Liver (tissue), 9 donors: ENCODE results near the gene IDH3B. TPM values are rescaled to one million over a fixed set of nuclear protein-coding genes. Genes with fewer than 3 reads are reported as not detected.

Experiments used
- DNase-seq: peaks from one replicate; pipeline ENCODE4 v3.0.0-alpha.2; 2017; ENCODE audit warnings: low spot score
- H3K27ac ChIP-seq, 2 donors: one replicate each; pipeline ENCODE4 v1.7.0; 2013; ENCODE audit warnings: inconsistent platforms in 2 of 2, low read length in 2 of 2, control low read depth in 1 of 2, low read depth in 1 of 2, mild to moderate bottlenecking in 1 of 2
- H3K27me3 ChIP-seq, 4 donors: one replicate each; pipeline versions ENCODE4 v1.6.1 to v1.7.0; 2013; ENCODE audit warnings: low read length in 3 of 4, inconsistent platforms in 1 of 4, mild to moderate bottlenecking in 1 of 4, moderate library complexity in 1 of 4; ENCODE audit not compliant: control insufficient read depth in 4 of 4, insufficient read depth in 4 of 4
- H3K36me3 ChIP-seq, 4 donors: one replicate each; pipeline versions ENCODE4 v1.6.1 to v1.7.0; 2013; ENCODE audit warnings: low read length in 3 of 4, mild to moderate bottlenecking in 3 of 4, low read depth in 1 of 4, moderate library complexity in 1 of 4; ENCODE audit not compliant: control insufficient read depth in 4 of 4, insufficient read depth in 3 of 4
- H3K4me1 ChIP-seq, 4 donors: one replicate each; pipeline versions ENCODE4 v1.6.1 to v1.7.0; 2013; ENCODE audit warnings: low read length in 3 of 4, mild to moderate bottlenecking in 3 of 4, moderate library complexity in 1 of 4; ENCODE audit not compliant: control insufficient read depth in 4 of 4, insufficient read depth in 4 of 4
- H3K4me3 ChIP-seq, 3 donors: one replicate each; pipeline versions ENCODE4 v1.6.1 to v1.7.0; 2013; ENCODE audit warnings: low read length in 3 of 3, control low read depth in 1 of 3, low read depth in 1 of 3, mild to moderate bottlenecking in 1 of 3
- H3K9ac ChIP-seq, 2 donors: one replicate each; pipeline ENCODE4 v1.7.0; 2013; ENCODE audit warnings: low read length in 2 of 2, mild to moderate bottlenecking in 2 of 2, moderate library complexity in 2 of 2, control low read depth in 1 of 2, low read depth in 1 of 2
- H3K9me3 ChIP-seq, 4 donors: one replicate each; pipeline versions ENCODE4 v1.6.1 to v1.7.0; 2013; ENCODE audit warnings: low read length in 3 of 4; ENCODE audit not compliant: control insufficient read depth in 4 of 4
- CTCF ChIP-seq: fragments of 150-350 bp; IDR thresholded peaks from 2 replicates; pipeline ENCODE4 v1.5.1; 2017; ENCODE audit warnings: improper control_type of control experiment, low read depth, low read length; ENCODE audit not compliant: missing input control
- EGR1 ChIP-seq, 2 donors: IDR thresholded peaks; 2 replicates each; pipeline ENCODE4 v1.6.1; 2016 to 2018; ENCODE audit warnings: antibody characterized with exemption in 2 of 2, low read depth in 2 of 2
- FOXA1 ChIP-seq: IDR thresholded peaks from 2 replicates; pipeline ENCODE4 v1.6.1; 2016; ENCODE audit warnings: antibody characterized with exemption
- FOXA2 ChIP-seq: IDR thresholded peaks from 2 replicates; pipeline ENCODE4 v1.6.1; 2016; ENCODE audit warnings: antibody characterized with exemption
- GABPA ChIP-seq, 2 donors: IDR thresholded peaks in 1 of 2; conservative IDR thresholded peaks in 1 of 2; 2 replicates each; pipeline ENCODE4 v1.6.1; 2016; ENCODE audit warnings: antibody characterized with exemption in 2 of 2, mild to moderate bottlenecking in 1 of 2, moderate library complexity in 1 of 2
- HNF4A ChIP-seq, 2 donors: conservative IDR thresholded peaks; 2 replicates each; pipeline ENCODE4 v1.6.1; 2016; ENCODE audit warnings: antibody characterized with exemption in 2 of 2, mild to moderate bottlenecking in 2 of 2
- HNF4G ChIP-seq: IDR thresholded peaks from 2 replicates; pipeline ENCODE4 v1.6.1; 2016; ENCODE audit warnings: antibody characterized with exemption
- JUND ChIP-seq, 2 donors: IDR thresholded peaks; 2 replicates each; pipeline ENCODE4 v1.6.1; 2016; ENCODE audit warnings: antibody characterized with exemption in 2 of 2
- MAX ChIP-seq: IDR thresholded peaks from 2 replicates; pipeline ENCODE4 v1.6.1; 2016; ENCODE audit warnings: antibody characterized with exemption
- NR2F2 ChIP-seq: IDR thresholded peaks from 2 replicates; pipeline ENCODE4 v1.6.1; 2016; ENCODE audit warnings: antibody characterized with exemption
- RAD21 ChIP-seq, 2 donors: IDR thresholded peaks; 2 replicates each; pipeline ENCODE4 v1.6.1; 2016; ENCODE audit warnings: antibody characterized with exemption in 2 of 2, mild to moderate bottlenecking in 2 of 2
- RXRA ChIP-seq, 2 donors: IDR thresholded peaks; 2 replicates each; pipeline ENCODE4 v1.6.1; 2017 to 2018; ENCODE audit warnings: antibody characterized with exemption in 2 of 2, mild to moderate bottlenecking in 1 of 2
- SP1 ChIP-seq: IDR thresholded peaks from 2 replicates; pipeline ENCODE4 v1.6.1; 2018; ENCODE audit warnings: antibody characterized with exemption, mild to moderate bottlenecking
- YY1 ChIP-seq: IDR thresholded peaks from 2 replicates; pipeline ENCODE4 v1.6.1; 2016; ENCODE audit warnings: antibody characterized with exemption, mild to moderate bottlenecking
- ZBTB33 ChIP-seq: IDR thresholded peaks from 2 replicates; pipeline ENCODE4 v1.6.1; 2016; ENCODE audit warnings: antibody characterized with exemption
- WGBS: extraction: QIAGEN DNeasy Blood & Tissue Kit; methylation state at CpG from one replicate; pipeline ENCODE4 v1.1.7; 2013; 5-methylcytosine and 5-hydroxymethylcytosine counted together
- polyA plus RNA-seq, 2 donors: library from polyadenylated mRNA; stranded (reverse) in 1 of 2; unstranded in 1 of 2; fragments of 200-250 nt in 1 of 2; fragments of >200 nt in 1 of 2; fragmentation: Nextera tagmentation in 1 of 2; extraction: Ambion mirVana in 1 of 2; gene quantifications; one replicate each; pipeline versions ENCODE4 v1.2.1 to v1.2.3, GENCODE V29; 2013 to 2015
- total RNA-seq, 2 donors: library from RNA; depleted of rRNA; stranded (reverse); fragments of >200 nt; gene quantifications; one replicate each; pipeline ENCODE4 v1.2.3, GENCODE V29; 2014
- TF ChIP-seq, protein P1 (sequence below): IDR thresholded peaks from 2 replicates; pipeline ENCODE4 v1.6.1; 2016; ENCODE audit warnings: antibody characterized with exemption
- TF ChIP-seq, protein P2 (sequence below): IDR thresholded peaks from 2 replicates; pipeline ENCODE4 v1.6.1; 2016; ENCODE audit warnings: antibody characterized with exemption, mild to moderate bottlenecking
- donor health status: healthy.
- donor health status: healthy.
- donor health status: healthy.
- donor health status: healthy.
- donor health status: healthy.

Gene IDH3B
- total and polyA plus RNA-seq, 4 donors: 34.3 to 68.6 (median 52.7) TPM

DNA sequence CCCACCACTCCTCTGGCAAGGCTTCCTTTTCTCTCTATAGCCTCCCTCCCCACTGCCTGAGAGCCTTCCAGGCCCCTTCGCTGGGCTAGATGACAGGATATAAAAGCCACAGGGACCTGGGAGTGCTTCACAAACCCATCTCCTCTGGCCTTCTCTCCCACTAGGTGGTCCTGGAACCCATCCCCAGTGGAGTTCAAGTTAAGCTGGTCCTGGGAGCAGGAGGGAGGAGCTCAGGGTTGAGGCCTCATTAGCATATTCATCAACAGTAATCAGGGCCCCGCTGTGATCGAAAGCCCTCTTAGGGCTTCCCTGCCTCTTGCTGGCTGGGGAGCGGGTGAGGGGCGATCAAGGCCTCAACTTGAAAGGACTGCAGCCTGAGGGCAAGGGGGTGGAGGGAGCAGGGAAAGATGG is 37.7 kb upstream of the IDH3B start:
- 69% methylated on average over 5 of the region's 5 CpGs for WGBS
- no peak for DNase-seq

GRCh38 chr20:2700913-2701620 is 37.1 kb upstream of the IDH3B start:
- Histone ChIP-seq H3K27ac (no peak overlapping the region), H3K9ac (no peak overlapping the region), H3K4me1 (no peaks in the 10 kb centered on the region), H3K9me3 (no peaks in the 10 kb centered on the region), H3K36me3 (no peaks in the 10 kb centered on the region), H3K4me3 (no peak overlapping the region), H3K27me3 (peaks cover 0 to 5% (median 0%) of the 10 kb centered on the region in 4 donors)
- WGBS: 51% methylated on average over 9 of the region's 9 CpGs
- DNase-seq: no peak
- TF ChIP-seq RXRA (IDR thresholded peaks at IDR 0.05): no peak
- TF ChIP-seq NR2F2: no peak
- TF ChIP-seq SP1: no peak
- no peak for TF ChIP-seq FOXA2
- no peak for TF ChIP-seq EGR1 (IDR thresholded peaks at IDR 0.05; ENCODE audit: low read depth in 2 of 2)
- no peak for TF ChIP-seq GABPA (IDR thresholded peaks at IDR 0.05 in 1 of 2, conservative IDR thresholded peaks at IDR 0.05 in 1 of 2)
- no peak for TF ChIP-seq FOXA1
- TF ChIP-seq CTCF: no peak
- no peak for TF ChIP-seq ZBTB33
- TF ChIP-seq HNF4A (conservative IDR thresholded peaks at IDR 0.05): no peak
- TF ChIP-seq, protein P1, sequence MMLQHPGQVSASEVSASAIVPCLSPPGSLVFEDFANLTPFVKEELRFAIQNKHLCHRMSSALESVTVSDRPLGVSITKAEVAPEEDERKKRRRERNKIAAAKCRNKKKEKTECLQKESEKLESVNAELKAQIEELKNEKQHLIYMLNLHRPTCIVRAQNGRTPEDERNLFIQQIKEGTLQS: no peak
- TF ChIP-seq, protein P2, sequence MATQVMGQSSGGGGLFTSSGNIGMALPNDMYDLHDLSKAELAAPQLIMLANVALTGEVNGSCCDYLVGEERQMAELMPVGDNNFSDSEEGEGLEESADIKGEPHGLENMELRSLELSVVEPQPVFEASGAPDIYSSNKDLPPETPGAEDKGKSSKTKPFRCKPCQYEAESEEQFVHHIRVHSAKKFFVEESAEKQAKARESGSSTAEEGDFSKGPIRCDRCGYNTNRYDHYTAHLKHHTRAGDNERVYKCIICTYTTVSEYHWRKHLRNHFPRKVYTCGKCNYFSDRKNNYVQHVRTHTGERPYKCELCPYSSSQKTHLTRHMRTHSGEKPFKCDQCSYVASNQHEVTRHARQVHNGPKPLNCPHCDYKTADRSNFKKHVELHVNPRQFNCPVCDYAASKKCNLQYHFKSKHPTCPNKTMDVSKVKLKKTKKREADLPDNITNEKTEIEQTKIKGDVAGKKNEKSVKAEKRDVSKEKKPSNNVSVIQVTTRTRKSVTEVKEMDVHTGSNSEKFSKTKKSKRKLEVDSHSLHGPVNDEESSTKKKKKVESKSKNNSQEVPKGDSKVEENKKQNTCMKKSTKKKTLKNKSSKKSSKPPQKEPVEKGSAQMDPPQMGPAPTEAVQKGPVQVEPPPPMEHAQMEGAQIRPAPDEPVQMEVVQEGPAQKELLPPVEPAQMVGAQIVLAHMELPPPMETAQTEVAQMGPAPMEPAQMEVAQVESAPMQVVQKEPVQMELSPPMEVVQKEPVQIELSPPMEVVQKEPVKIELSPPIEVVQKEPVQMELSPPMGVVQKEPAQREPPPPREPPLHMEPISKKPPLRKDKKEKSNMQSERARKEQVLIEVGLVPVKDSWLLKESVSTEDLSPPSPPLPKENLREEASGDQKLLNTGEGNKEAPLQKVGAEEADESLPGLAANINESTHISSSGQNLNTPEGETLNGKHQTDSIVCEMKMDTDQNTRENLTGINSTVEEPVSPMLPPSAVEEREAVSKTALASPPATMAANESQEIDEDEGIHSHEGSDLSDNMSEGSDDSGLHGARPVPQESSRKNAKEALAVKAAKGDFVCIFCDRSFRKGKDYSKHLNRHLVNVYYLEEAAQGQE: no peak
- no peak for TF ChIP-seq MAX
- TF ChIP-seq RAD21 (IDR thresholded peaks at IDR 0.05): no peak
- TF ChIP-seq HNF4G: no peak
- no peak for TF ChIP-seq YY1
- no peak for TF ChIP-seq JUND (IDR thresholded peaks at IDR 0.05)

More for the DNA sequence above, 37.7 kb upstream of the IDH3B start:
- H3K9me3 ChIP-seq: no peaks in the 10 kb centered on the region
- peaks cover 0 to 5% (median 0%) of the 10 kb centered on the region in 4 donors for H3K27me3 ChIP-seq
- H3K27ac ChIP-seq: no peak overlapping the region
- H3K9ac ChIP-seq: no peak overlapping the region
- H3K4me3 ChIP-seq: no peak overlapping the region
- H3K4me1 ChIP-seq: no peaks in the 10 kb centered on the region
- no peaks in the 10 kb centered on the region for H3K36me3 ChIP-seq
- TF ChIP-seq FOXA1: no peak
- no peak for TF ChIP-seq NR2F2
- TF ChIP-seq, protein P1: no peak
- TF ChIP-seq EGR1 (IDR thresholded peaks at IDR 0.05; ENCODE audit: low read depth in 2 of 2): no peak
- TF ChIP-seq CTCF: no peak
- TF ChIP-seq RXRA (IDR thresholded peaks at IDR 0.05): no peak
- no peak for TF ChIP-seq YY1
